Hepatocyte (in vitro differentiated cells): ENCODE measurements around the gene PPARA. TPM values are rescaled to one million over a fixed set of nuclear protein-coding genes. Genes with fewer than 3 reads are reported as not detected.

Experiments
- DNase-seq: peaks from one replicate; pipeline ENCODE4 v3.0.0-alpha.2; 2016; ENCODE audit warnings: low spot score
- H2AFZ ChIP-seq: fragments of 200-600 bp; sonication (generic); 2 replicates; pipeline ENCODE4 v1.6.0; 2016; ENCODE audit warnings: antibody characterized with exemption, mild to moderate bottlenecking
- H3K27ac ChIP-seq: fragments of 200-600 bp; sonication (generic); 2 replicates; pipeline ENCODE4 v1.5.1; 2016; ENCODE audit warnings: mild to moderate bottlenecking
- H3K27me3 ChIP-seq: fragments of 200-600 bp; sonication (generic); 2 replicates; pipeline ENCODE4 v1.6.1; 2016
- H3K36me3 ChIP-seq: fragments of 200-600 bp; sonication (generic); replicated peaks from 2 replicates; pipeline ENCODE4 v1.5.1; 2016; ENCODE audit warnings: low read depth; ENCODE audit not compliant: insufficient read depth
- H3K4me1 ChIP-seq: fragments of 200-600 bp; sonication (generic); 2 replicates; pipeline ENCODE4 v1.5.1; 2016; ENCODE audit warnings: mild to moderate bottlenecking, moderate library complexity; ENCODE audit not compliant: insufficient read depth
- H3K4me2 ChIP-seq: fragments of 200-600 bp; sonication (generic); 2 replicates; pipeline ENCODE4 v1.6.0; 2016
- H3K4me3 ChIP-seq: fragments of 200-600 bp; sonication (generic); 2 replicates; pipeline ENCODE4 v1.5.1; 2016; ENCODE audit warnings: mild to moderate bottlenecking
- H3K79me2 ChIP-seq: fragments of 200-600 bp; sonication (generic); 2 replicates; pipeline ENCODE4 v1.6.0; 2017; ENCODE audit warnings: mild to moderate bottlenecking
- H3K9me2 ChIP-seq: fragments of 200-600 bp; sonication (generic); replicated peaks from 2 replicates; pipeline ENCODE4 v1.6.0; 2017; ENCODE audit warnings: mild to moderate bottlenecking; ENCODE audit not compliant: insufficient read depth
- H3K9me3 ChIP-seq: fragments of 200-600 bp; sonication (generic); 2 replicates; pipeline ENCODE4 v1.5.1; 2016; ENCODE audit warnings: low read depth, mild to moderate bottlenecking
- H4K20me1 ChIP-seq: fragments of 200-600 bp; sonication (generic); 2 replicates; pipeline ENCODE4 v1.6.0; 2016; ENCODE audit warnings: mild to moderate bottlenecking; ENCODE audit not compliant: insufficient read depth, poor library complexity, severe bottlenecking
- CTCF ChIP-seq: fragments of 200-600 bp; sonication (generic); IDR thresholded peaks from 2 replicates; pipeline ENCODE4 v1.5.1; 2016; ENCODE audit warnings: antibody characterized with exemption, mild to moderate bottlenecking; ENCODE audit not compliant: poor library complexity
- EZH2 ChIP-seq: fragments of 200-600 bp; sonication (generic); IDR thresholded peaks from 2 replicates; pipeline ENCODE4 v1.6.1; 2016; ENCODE audit warnings: antibody characterized with exemption, mild to moderate bottlenecking, borderline replicate concordance
- EZH2phosphoT487 ChIP-seq: fragments of 200-600 bp; sonication (generic); IDR thresholded peaks from one replicate; pipeline ENCODE4 v1.6.1; 2018; ENCODE audit warnings: antibody characterized with exemption, mild to moderate bottlenecking, low read depth, moderate library complexity; ENCODE audit not compliant: unreplicated experiment, severe bottlenecking
- WGBS: methylation state at CpG from one replicate; pipeline ENCODE4 v1.1.6; 2016; ENCODE audit warnings: low lambda C conversion rate; ENCODE audit errors: missing lambda C conversion rate; 5-methylcytosine and 5-hydroxymethylcytosine counted together
- polyA plus RNA-seq: library from polyadenylated mRNA; unstranded; fragments of >200 nt; fragmentation: Nextera tagmentation; extraction: Ambion mirVana; gene quantifications from 2 replicates; pipeline ENCODE4 v1.2.1, GENCODE V29; 2016
- total RNA-seq: library from RNA; depleted of rRNA; stranded (reverse); fragments of >200 nt; gene quantifications from 2 replicates; pipeline ENCODE4 v1.2.3, GENCODE V29; 2014

The PPARA gene
- total and polyA plus RNA-seq, 2 experiments from 2014 or later = 13.7 to 31.0 TPM

- no peaks in the 10 kb centered on the region for H3K9me2 ChIP-seq
- no peak for TF ChIP-seq EZH2phosphoT487
- no peak for TF ChIP-seq EZH2
- TF ChIP-seq CTCF = no peak
- no peak overlapping the region for H3K4me2 ChIP-seq
- H4K20me1 ChIP-seq = no peaks in the 10 kb centered on the region
- no peaks in the 10 kb centered on the region for H3K9me3 ChIP-seq
- no peak overlapping the region for H2AFZ ChIP-seq
- no peaks in the 10 kb centered on the region for H3K79me2 ChIP-seq
- no peak for DNase-seq
- no peaks in the 10 kb centered on the region for H3K27me3 ChIP-seq
- H3K4me1 ChIP-seq = no peaks in the 10 kb centered on the region
- H3K4me3 ChIP-seq = no peak overlapping the region
- no peaks in the 10 kb centered on the region for H3K36me3 ChIP-seq
- no peak overlapping the region for H3K27ac ChIP-seq
- 94% methylated on average over 6 of the region's 6 CpGs for WGBS
Observed at GRCh38 chr22:46240506-46240905, 90.2 kb downstream of the PPARA start.

- Histone ChIP-seq H3K4me3 (no peak overlapping the region), H3K4me1 (no peaks in the 10 kb centered on the region), H3K79me2 (no peaks in the 10 kb centered on the region), H2AFZ (no peak overlapping the region), H3K9me3 (no peaks in the 10 kb centered on the region), H3K9me2 (no peaks in the 10 kb centered on the region), H3K4me2 (no peak overlapping the region), H3K36me3 (no peaks in the 10 kb centered on the region), H3K27ac (no peak overlapping the region), H3K27me3 (no peaks in the 10 kb centered on the region), H4K20me1 (no peaks in the 10 kb centered on the region)
- TF ChIP-seq CTCF (no peak), EZH2 (no peak), EZH2phosphoT487 (no peak)
- WGBS = 60% methylated on average over 7 of the region's 7 CpGs
- DNase-seq = no peak
Observed at GRCh38 chr22:46240907-46241306, 90.6 kb downstream of the PPARA start.

GRCh38 chr22:46241396-46242007 is 91.2 kb downstream of the PPARA start:
- no peak overlapping the region for H2AFZ ChIP-seq
- no peaks in the 10 kb centered on the region for H3K9me3 ChIP-seq
- H3K79me2 ChIP-seq = no peaks in the 10 kb centered on the region
- no peak for DNase-seq
- TF ChIP-seq EZH2 = no peak
- TF ChIP-seq CTCF = no peak
- no peak for TF ChIP-seq EZH2phosphoT487
- no peak overlapping the region for H3K4me3 ChIP-seq
- H3K4me2 ChIP-seq = no peak overlapping the region
- no peaks in the 10 kb centered on the region for H3K9me2 ChIP-seq
- no peaks in the 10 kb centered on the region for H3K36me3 ChIP-seq
- H3K27ac ChIP-seq = no peak overlapping the region
- no peaks in the 10 kb centered on the region for H3K27me3 ChIP-seq
- no peaks in the 10 kb centered on the region for H4K20me1 ChIP-seq
- H3K4me1 ChIP-seq = no peaks in the 10 kb centered on the region
- WGBS = 83% methylated on average over 5 of the region's 5 CpGs
